ENCODE results near the gene MGLL. TPM values are rescaled to one million over a fixed set of nuclear protein-coding genes. Genes with fewer than 3 reads are reported as not detected.

Gene MGLL
- total RNA-seq, 1 experiment from 2014 or later, result 0.94 TPM

DNA sequence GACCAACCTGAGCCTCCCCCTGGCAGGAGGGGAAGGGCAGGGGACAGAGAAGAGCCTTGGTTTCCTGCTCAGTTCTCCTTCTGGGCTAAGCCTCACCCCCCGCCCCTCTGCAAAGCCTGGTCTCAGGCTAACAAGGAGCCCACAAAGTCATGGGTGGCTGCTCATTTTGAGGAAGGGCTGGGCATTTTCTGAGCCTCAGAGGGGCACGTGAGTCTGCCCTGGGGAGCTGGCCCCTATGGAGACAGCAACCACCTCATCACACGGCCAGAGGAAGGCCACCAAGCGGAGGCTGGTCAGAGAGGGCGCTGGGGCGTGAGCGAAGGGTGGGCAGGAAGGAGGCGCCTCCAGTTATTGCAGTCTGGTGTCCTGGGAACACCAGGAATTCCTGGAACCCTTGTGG lies 130.8 kb downstream of the MGLL start (continued):
- TF ChIP-seq SMAD4 (CRISPR knock-in tag; IDR thresholded peaks at IDR 0.05) (no peak), ETV6 (CRISPR knock-in tag; IDR thresholded peaks at IDR 0.05) (no peak)

- Mint-ChIP-seq H3K9me3 (no peaks in the 10 kb centered on the region), H3K27ac (no peak overlapping the region), H3K36me3 (no peaks in the 10 kb centered on the region), H3K4me3 (no peak overlapping the region), H3K4me1 (peaks cover 19% of the 10 kb centered on the region), H3K27me3 (ENCODE audit: low read depth) (no peaks in the 10 kb centered on the region)
- DNase-seq (ENCODE audit: low spot score), result peak; percentile 71
- ChIA-PET CTCF (interaction anchor here (0.6 to 4.7 kb wide), 28 partner anchors 10 to 852 kb away, joined by 3 to 76 read pairs (median 4); partner anchors contain the start of gene MGLL), POLR2A (no interaction called here)
- TF ChIP-seq ZNF317 (CRISPR knock-in tag; IDR thresholded peaks at IDR 0.05; ENCODE audit: borderline replicate concordance, low read depth), result no peak
- TF ChIP-seq, protein P1, sequence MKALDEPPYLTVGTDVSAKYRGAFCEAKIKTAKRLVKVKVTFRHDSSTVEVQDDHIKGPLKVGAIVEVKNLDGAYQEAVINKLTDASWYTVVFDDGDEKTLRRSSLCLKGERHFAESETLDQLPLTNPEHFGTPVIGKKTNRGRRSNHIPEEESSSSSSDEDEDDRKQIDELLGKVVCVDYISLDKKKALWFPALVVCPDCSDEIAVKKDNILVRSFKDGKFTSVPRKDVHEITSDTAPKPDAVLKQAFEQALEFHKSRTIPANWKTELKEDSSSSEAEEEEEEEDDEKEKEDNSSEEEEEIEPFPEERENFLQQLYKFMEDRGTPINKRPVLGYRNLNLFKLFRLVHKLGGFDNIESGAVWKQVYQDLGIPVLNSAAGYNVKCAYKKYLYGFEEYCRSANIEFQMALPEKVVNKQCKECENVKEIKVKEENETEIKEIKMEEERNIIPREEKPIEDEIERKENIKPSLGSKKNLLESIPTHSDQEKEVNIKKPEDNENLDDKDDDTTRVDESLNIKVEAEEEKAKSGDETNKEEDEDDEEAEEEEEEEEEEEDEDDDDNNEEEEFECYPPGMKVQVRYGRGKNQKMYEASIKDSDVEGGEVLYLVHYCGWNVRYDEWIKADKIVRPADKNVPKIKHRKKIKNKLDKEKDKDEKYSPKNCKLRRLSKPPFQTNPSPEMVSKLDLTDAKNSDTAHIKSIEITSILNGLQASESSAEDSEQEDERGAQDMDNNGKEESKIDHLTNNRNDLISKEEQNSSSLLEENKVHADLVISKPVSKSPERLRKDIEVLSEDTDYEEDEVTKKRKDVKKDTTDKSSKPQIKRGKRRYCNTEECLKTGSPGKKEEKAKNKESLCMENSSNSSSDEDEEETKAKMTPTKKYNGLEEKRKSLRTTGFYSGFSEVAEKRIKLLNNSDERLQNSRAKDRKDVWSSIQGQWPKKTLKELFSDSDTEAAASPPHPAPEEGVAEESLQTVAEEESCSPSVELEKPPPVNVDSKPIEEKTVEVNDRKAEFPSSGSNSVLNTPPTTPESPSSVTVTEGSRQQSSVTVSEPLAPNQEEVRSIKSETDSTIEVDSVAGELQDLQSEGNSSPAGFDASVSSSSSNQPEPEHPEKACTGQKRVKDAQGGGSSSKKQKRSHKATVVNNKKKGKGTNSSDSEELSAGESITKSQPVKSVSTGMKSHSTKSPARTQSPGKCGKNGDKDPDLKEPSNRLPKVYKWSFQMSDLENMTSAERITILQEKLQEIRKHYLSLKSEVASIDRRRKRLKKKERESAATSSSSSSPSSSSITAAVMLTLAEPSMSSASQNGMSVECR (CRISPR knock-in tag; IDR thresholded peaks at IDR 0.05; ENCODE audit: borderline replicate concordance), result no peak
- no peak for TF ChIP-seq NR3C1 (CRISPR knock-in tag; conservative IDR thresholded peaks at IDR 0.05; ENCODE audit: low read depth)
- TF ChIP-seq MAX (CRISPR knock-in tag; IDR thresholded peaks at IDR 0.05), result no peak
- no peak for TF ChIP-seq TCF7 (CRISPR knock-in tag; IDR thresholded peaks at IDR 0.05; ENCODE audit: low read depth)
- TF ChIP-seq, protein P2, sequence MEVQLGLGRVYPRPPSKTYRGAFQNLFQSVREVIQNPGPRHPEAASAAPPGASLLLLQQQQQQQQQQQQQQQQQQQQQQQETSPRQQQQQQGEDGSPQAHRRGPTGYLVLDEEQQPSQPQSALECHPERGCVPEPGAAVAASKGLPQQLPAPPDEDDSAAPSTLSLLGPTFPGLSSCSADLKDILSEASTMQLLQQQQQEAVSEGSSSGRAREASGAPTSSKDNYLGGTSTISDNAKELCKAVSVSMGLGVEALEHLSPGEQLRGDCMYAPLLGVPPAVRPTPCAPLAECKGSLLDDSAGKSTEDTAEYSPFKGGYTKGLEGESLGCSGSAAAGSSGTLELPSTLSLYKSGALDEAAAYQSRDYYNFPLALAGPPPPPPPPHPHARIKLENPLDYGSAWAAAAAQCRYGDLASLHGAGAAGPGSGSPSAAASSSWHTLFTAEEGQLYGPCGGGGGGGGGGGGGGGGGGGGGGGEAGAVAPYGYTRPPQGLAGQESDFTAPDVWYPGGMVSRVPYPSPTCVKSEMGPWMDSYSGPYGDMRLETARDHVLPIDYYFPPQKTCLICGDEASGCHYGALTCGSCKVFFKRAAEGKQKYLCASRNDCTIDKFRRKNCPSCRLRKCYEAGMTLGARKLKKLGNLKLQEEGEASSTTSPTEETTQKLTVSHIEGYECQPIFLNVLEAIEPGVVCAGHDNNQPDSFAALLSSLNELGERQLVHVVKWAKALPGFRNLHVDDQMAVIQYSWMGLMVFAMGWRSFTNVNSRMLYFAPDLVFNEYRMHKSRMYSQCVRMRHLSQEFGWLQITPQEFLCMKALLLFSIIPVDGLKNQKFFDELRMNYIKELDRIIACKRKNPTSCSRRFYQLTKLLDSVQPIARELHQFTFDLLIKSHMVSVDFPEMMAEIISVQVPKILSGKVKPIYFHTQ (CRISPR knock-in tag; IDR thresholded peaks at IDR 0.05), result no peak
- TF ChIP-seq SP1 (CRISPR knock-in tag; conservative IDR thresholded peaks at IDR 0.05), result 0 out of 2 replicates have a peak, but pooled peaks have one; percentile 23
- no peak for TF ChIP-seq USF2 (CRISPR knock-in tag; IDR thresholded peaks at IDR 0.05)
- no peak for TF ChIP-seq MXD4 (CRISPR knock-in tag; IDR thresholded peaks at IDR 0.05; ENCODE audit: borderline replicate concordance)
- no peak for TF ChIP-seq EMX1 (CRISPR knock-in tag; IDR thresholded peaks at IDR 0.05)
- TF ChIP-seq JAZF1 (CRISPR knock-in tag; IDR thresholded peaks at IDR 0.05), result no peak
- no peak for TF ChIP-seq ZNF416 (CRISPR knock-in tag; IDR thresholded peaks at IDR 0.05)
- TF ChIP-seq ZNF121 (CRISPR knock-in tag; IDR thresholded peaks at IDR 0.05), result peak; percentile 85
- no peak for TF ChIP-seq JUN (CRISPR knock-in tag; IDR thresholded peaks at IDR 0.05)
- peak; percentile 94 for ATAC-seq
These were observed 131.4 kb downstream of the MGLL start for GRCh38 chr3:127690823-127691452.
